Lung (tissue), 12 donors: ENCODE data around the gene ZNRF4. TPM values are rescaled to one million over a fixed set of nuclear protein-coding genes. Genes with fewer than 3 reads are reported as not detected.

ENCODE experiments used
- ATAC-seq: fragments of 200-7000 bp; cut with Tn5 transposase; one replicate; pipeline ENCODE4 v1.9.1; 2020; ENCODE audit warnings: moderate number of reproducible peaks; ENCODE audit not compliant: insufficient read depth, low FRiP score
- DNase-seq, 3 donors: peaks; one replicate each; pipeline ENCODE4 v3.0.0-alpha.2; 2013 to 2017
- H3K27ac ChIP-seq, 2 donors: one replicate each; pipeline ENCODE4 v1.5.1; 2013; ENCODE audit warnings: mild to moderate bottlenecking in 2 of 2, moderate library complexity in 2 of 2, control low read depth in 1 of 2, inconsistent platforms in 1 of 2, low read depth in 1 of 2, low read length in 1 of 2
- H3K27me3 ChIP-seq, 3 donors: one replicate each; pipeline ENCODE4 v1.5.1; 2013; ENCODE audit warnings: low read length in 2 of 3; ENCODE audit not compliant: control insufficient read depth in 3 of 3, insufficient read depth in 3 of 3
- H3K36me3 ChIP-seq, 4 donors: one replicate each; pipeline ENCODE4 v1.5.1; 2013; ENCODE audit warnings: low read length in 4 of 4, mild to moderate bottlenecking in 1 of 4, moderate library complexity in 1 of 4; ENCODE audit not compliant: control insufficient read depth in 4 of 4, insufficient read depth in 4 of 4
- H3K4me1 ChIP-seq, 5 donors: one replicate each; pipeline ENCODE4 v1.5.1; 2013; ENCODE audit warnings: low read length in 5 of 5, mild to moderate bottlenecking in 2 of 5, moderate library complexity in 1 of 5; ENCODE audit not compliant: control insufficient read depth in 5 of 5, insufficient read depth in 5 of 5
- H3K4me3 ChIP-seq: one replicate; pipeline ENCODE4 v1.5.1; 2013; ENCODE audit warnings: mild to moderate bottlenecking, control low read depth, moderate library complexity
- H3K9ac ChIP-seq, 2 donors: one replicate each; pipeline ENCODE4 v1.5.1; 2013; ENCODE audit warnings: low read length in 2 of 2, control low read depth in 1 of 2; ENCODE audit not compliant: insufficient read depth in 1 of 2
- H3K9me3 ChIP-seq, 4 donors: one replicate each; pipeline ENCODE4 v1.5.1; 2013; ENCODE audit warnings: low read length in 3 of 4, mild to moderate bottlenecking in 1 of 4, moderate library complexity in 1 of 4; ENCODE audit not compliant: control insufficient read depth in 4 of 4, insufficient read depth in 3 of 4
- CTCF ChIP-seq: IDR thresholded peaks from 2 replicates; pipeline ENCODE4 v1.5.1; 2012; ENCODE audit warnings: mild to moderate bottlenecking; ENCODE audit errors: control extremely low read depth, extremely low read depth
- WGBS, 2 donors: extraction: QIAGEN DNeasy Blood & Tissue Kit; methylation state at CpG; one replicate each; pipeline ENCODE4 v1.1.7; 2013; 5-methylcytosine and 5-hydroxymethylcytosine counted together
- polyA plus RNA-seq, 2 donors: library from polyadenylated mRNA; stranded (reverse); fragments of 200-250 nt; gene quantifications; one replicate each; pipeline ENCODE4 v1.2.1, GENCODE V29; 2013
- total RNA-seq, 2 donors: library from RNA; depleted of rRNA in 1 of 2; stranded (reverse); fragments of >200 nt in 1 of 2; gene quantifications; one replicate each; pipeline ENCODE4 v1.2.1, GENCODE V29; 2014 to 2021
- donor health status: control.
- donor health status: control.
- donor health status: Bipolar disorder and iron deficiency.
- donor health status: healthy.
- donor health status: DM: yes; HTN: yes; CAD: no.

ZNRF4 gene
- total and polyA plus RNA-seq, 4 donors: not detected

GRCh38 chr19:5443723-5444122 lies 11.5 kb upstream of the ZNRF4 start:
- no peaks in the 10 kb centered on the region for H3K36me3 ChIP-seq
- no peak for ATAC-seq
- peaks cover 0 to 7% (median 0%) of the 10 kb centered on the region in 4 donors for H3K9me3 ChIP-seq
- H3K27ac ChIP-seq: no peak overlapping the region
- no peak overlapping the region for H3K4me3 ChIP-seq
- H3K9ac ChIP-seq: no peak overlapping the region
- no peak for DNase-seq
- H3K4me1 ChIP-seq: no peaks in the 10 kb centered on the region
- TF ChIP-seq CTCF: no peak
- 79 to 87% methylated on average over 5 of the region's 5 CpGs for WGBS, 2 donors
- H3K27me3 ChIP-seq: peaks cover 0 to 3% (median 0%) of the 10 kb centered on the region in 3 donors

GRCh38 chr19:5444431-5444830 lies 10.8 kb upstream of the ZNRF4 start:
- Histone ChIP-seq H3K4me3 (no peak overlapping the region), H3K36me3 (no peaks in the 10 kb centered on the region), H3K27me3 (peaks cover 0 to 3% (median 0%) of the 10 kb centered on the region in 3 donors), H3K9ac (no peak overlapping the region), H3K9me3 (peaks cover 0 to 7% (median 0%) of the 10 kb centered on the region in 4 donors), H3K4me1 (no peaks in the 10 kb centered on the region), H3K27ac (no peak overlapping the region)
- ATAC-seq (no peak), DNase-seq (no peak)
- no peak for TF ChIP-seq CTCF
- 76 to 86% methylated on average over 5 of the region's 5 CpGs for WGBS, 2 donors

GRCh38 chr19:5445071-5445470 lies 10.1 kb upstream of the ZNRF4 start:
- Histone ChIP-seq H3K4me1 (no peaks in the 10 kb centered on the region), H3K36me3 (no peaks in the 10 kb centered on the region), H3K27ac (no peak overlapping the region), H3K9ac (no peak overlapping the region), H3K4me3 (no peak overlapping the region), H3K9me3 (peaks cover 0 to 5% (median 0%) of the 10 kb centered on the region in 4 donors), H3K27me3 (peaks cover 0 to 3% (median 0%) of the 10 kb centered on the region in 3 donors)
- DNase-seq (no peak), ATAC-seq (no peak)
- WGBS, 2 donors: 0 to 35% methylated on average over 1 to 2 of the region's 2 CpGs
- no peak for TF ChIP-seq CTCF

DNA sequence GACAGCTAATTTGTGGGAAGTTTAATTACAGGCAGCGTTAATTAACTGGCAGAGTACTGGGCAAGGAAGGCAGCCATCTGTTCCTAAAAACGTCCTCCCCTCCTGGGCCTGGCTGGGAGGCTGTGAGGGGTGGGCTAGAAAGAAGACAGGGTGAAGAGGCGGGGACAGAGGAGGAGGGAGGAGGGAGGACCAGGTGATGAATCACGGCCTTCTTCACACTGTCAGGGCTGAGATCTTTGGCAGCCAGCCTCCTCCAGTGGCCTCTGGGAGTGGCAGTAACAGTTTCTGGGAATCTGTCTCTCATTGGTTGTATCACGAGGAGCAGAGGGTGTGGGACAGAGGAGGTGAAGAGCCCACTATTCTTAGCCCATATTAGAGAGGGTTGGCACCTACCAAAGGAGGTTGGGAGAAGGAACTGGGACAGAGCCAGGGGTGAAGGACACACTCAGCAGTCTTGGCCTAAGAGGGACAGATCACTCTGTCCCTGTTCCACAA lies 9.6 kb upstream of the ZNRF4 start:
- ATAC-seq (no peak), DNase-seq (no peak)
- peaks cover 0 to 3% (median 0%) of the 10 kb centered on the region in 3 donors for H3K27me3 ChIP-seq
- no peaks in the 10 kb centered on the region for H3K4me1 ChIP-seq
- no peak overlapping the region for H3K4me3 ChIP-seq
- H3K9me3 ChIP-seq: peaks cover 0 to 5% (median 0%) of the 10 kb centered on the region in 4 donors
- no peak overlapping the region for H3K9ac ChIP-seq
- no peak overlapping the region for H3K27ac ChIP-seq
- WGBS, 2 donors: 27 to 34% methylated on average over 4 to 5 of the region's 5 CpGs
- H3K36me3 ChIP-seq: no peaks in the 10 kb centered on the region
- no peak for TF ChIP-seq CTCF
